CD4-positive, alpha-beta T cell treated with Interleukin-4 for 4 hours (primary cell): ENCODE results near the gene GNRHR.
A peak's percentile ranks its signal among the peaks of the same experiment; 100 is the strongest.
"Not testable (repeated sequence)": the region's sequence is repeated elsewhere in the genome, so short reads cannot be mapped to it uniquely, and the experiment has no call there.

ENCODE experiments used
- DNase-seq: peaks from one replicate; pipeline ENCODE4 v3.0.0-alpha.2; 2020

Gene GNRHR

GRCh38 chr4:67754288-67754687, at the start of gene GNRHR:
Gene GNRHR, minus strand, starts transcription at chr4:67754388. Its CDS starts 53 bp downstream, at chr4:67754335.
- no peak for DNase-seq

- no peak for DNase-seq
Measured at GRCh38 chr4:67796810-67797209, 42.6 kb upstream of the GNRHR start.

- DNase-seq = no peak
Measured at GRCh38 chr4:67790721-67791120, 36.5 kb upstream of the GNRHR start.

GRCh38 chr4:67787311-67787710, 33.1 kb upstream of the GNRHR start:
- DNase-seq = no peak

GRCh38 chr4:67785528-67785927, 31.3 kb upstream of the GNRHR start:
- DNase-seq = no peak

- DNase-seq = no peak
Measured at GRCh38 chr4:67779631-67780030, 25.4 kb upstream of the GNRHR start.

- DNase-seq = no peak
Measured at GRCh38 chr4:67776746-67777145, 22.6 kb upstream of the GNRHR start.

GRCh38 chr4:67770422-67770821, 16.2 kb upstream of the GNRHR start:
- no peak for DNase-seq

GRCh38 chr4:67765928-67766327, 11.7 kb upstream of the GNRHR start:
- no peak for DNase-seq

- no peak for DNase-seq
Measured at GRCh38 chr4:67765401-67765800, 11.2 kb upstream of the GNRHR start.

- no peak for DNase-seq
Measured at GRCh38 chr4:67764183-67764582, 10.0 kb upstream of the GNRHR start.

- peak; percentile 2 for DNase-seq
Measured at GRCh38 chr4:67762086-67762485, 7.9 kb upstream of the GNRHR start.

- not testable (repeated sequence) for DNase-seq
Measured at GRCh38 chr4:67756991-67757390, 2.8 kb upstream of the GNRHR start.

- no peak for DNase-seq
Measured at GRCh38 chr4:67755974-67756373, 1.8 kb upstream of the GNRHR start.

GRCh38 chr4:67751260-67751659, 2.9 kb downstream of the GNRHR start:
- DNase-seq = no peak

- no peak for DNase-seq
Measured at GRCh38 chr4:67750691-67751090, 3.5 kb downstream of the GNRHR start.

- DNase-seq = no peak
Measured at GRCh38 chr4:67749286-67749685, 4.9 kb downstream of the GNRHR start.

GRCh38 chr4:67746797-67747495, 7.2 kb downstream of the GNRHR start:
- DNase-seq = peak; percentile 48

GRCh38 chr4:67744561-67745283, 9.5 kb downstream of the GNRHR start:
- no peak for DNase-seq

GRCh38 chr4:67743194-67743593, 11.0 kb downstream of the GNRHR start:
- no peak for DNase-seq

- no peak for DNase-seq
Measured at GRCh38 chr4:67736262-67736661, 17.9 kb downstream of the GNRHR start.

- DNase-seq = no peak
Measured at GRCh38 chr4:67735325-67735724, 18.9 kb downstream of the GNRHR start.

GRCh38 chr4:67730511-67730910, 23.7 kb downstream of the GNRHR start:
- DNase-seq = not testable (repeated sequence)

GRCh38 chr4:67727124-67727850, 26.9 kb downstream of the GNRHR start:
- no peak for DNase-seq
